ENCODE measurements around the gene ZGPAT.

ZGPAT gene

DNA sequence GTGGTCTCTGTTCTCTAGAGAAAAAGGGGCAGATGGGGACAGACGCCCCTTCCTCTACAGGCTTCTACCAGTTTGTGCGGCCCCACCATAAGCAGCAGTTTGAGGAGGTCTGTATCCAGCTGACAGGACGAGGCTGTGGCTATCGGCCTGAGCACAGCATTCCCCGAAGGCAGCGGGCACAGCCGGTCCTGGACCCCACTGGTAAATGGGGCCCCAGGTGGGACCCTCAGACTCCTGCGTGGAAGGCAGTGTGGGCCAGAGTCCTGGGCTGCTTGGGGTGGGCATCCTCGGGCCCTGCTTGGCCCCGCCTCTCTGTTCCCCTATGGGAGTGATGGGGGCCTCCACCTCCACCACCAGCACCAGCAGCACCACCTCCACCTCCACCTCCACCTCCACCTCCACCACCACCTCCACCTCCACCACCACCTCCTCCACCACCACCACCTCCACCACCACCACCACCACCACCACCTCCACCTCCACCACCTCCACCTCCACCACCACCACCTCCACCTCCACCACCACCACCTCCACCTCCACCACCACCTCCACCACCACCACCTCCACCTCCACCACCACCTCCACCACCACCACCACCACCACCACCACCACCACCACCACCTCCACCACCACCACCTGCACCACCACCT, 14.6 kb upstream of the ZGPAT start:
- DNase-seq, result no peak

- no peak for DNase-seq
Measured at GRCh38 chr20:63693733-63694583, 13.9 kb upstream of the ZGPAT start.

DNA sequence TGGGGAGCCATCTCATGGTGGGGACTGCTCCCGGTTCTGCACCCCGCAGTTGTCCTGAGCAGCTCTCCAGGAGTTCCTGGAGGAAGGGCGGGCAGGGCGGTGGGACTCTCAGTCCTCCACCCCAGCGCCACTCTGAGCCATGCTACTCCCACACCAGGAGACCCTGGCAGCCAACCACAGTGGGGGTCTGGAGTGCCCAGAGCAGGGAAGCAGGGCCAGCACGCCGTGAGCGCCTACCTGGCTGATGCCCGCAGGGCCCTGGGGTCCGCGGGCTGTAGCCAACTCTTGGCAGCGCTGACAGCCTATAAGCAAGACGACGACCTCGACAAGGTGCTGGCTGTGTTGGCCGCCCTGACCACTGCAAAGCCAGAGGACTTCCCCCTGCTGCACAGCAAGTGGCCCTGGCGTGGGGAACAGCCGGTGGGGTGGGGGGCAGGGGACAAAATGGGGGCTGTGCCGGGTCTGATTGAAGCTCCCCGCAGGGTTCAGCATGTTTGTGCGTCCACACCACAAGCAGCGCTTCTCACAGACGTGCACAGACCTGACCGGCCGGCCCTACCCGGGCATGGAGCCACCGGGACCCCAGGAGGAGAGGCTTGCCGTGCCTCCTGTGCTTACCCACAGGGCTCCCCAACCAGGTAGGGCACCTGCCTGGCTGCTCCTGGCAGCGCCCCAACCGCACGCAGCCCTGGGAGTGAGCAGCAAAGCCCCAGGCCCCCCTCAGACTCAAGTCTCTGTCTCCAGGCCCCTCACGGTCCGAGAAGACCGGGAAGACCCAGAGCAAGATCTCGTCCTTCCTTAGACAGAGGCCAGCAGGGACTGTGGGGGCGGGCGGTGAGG, 13.0 kb upstream of the ZGPAT start:
- DNase-seq, result no peak

- no peak for DNase-seq
Measured at GRCh38 chr20:63695424-63696305, 12.2 kb upstream of the ZGPAT start.

DNA sequence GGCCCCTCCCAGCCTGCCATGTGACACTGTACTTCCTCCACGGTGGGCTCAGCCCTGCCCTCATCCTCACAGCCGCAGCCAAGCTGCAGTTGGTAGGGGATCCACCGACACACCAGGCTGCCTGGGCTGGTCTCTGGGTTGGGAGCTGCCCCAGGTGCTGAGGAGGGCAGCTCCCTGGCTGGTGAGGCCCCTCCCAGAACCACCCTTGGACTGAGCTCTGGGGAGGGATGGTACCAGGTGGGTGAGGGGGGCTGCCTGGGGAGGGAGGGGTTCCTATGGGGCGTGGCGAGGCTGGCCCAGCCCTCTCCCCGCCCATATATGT, 11.6 kb upstream of the ZGPAT start:
- peak; percentile 33 for DNase-seq

DNA sequence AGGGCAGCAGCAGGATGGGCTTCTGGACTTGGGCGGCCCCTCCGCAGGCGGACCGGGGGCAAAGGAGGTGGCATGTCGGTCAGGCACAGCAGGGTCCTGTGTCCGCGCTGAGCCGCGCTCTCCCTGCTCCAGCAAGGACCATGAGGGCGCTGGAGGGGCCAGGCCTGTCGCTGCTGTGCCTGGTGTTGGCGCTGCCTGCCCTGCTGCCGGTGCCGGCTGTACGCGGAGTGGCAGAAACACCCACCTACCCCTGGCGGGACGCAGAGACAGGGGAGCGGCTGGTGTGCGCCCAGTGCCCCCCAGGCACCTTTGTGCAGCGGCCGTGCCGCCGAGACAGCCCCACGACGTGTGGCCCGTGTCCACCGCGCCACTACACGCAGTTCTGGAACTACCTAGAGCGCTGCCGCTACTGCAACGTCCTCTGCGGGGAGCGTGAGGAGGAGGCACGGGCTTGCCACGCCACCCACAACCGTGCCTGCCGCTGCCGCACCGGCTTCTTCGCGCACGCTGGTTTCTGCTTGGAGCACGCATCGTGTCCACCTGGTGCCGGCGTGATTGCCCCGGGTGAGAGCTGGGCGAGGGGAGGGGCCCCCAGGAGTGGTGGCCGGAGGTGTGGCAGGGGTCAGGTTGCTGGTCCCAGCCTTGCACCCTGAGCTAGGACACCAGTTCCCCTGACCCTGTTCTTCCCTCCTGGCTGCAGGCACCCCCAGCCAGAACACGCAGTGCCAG, 11.0 kb upstream of the ZGPAT start, which contains the start of gene TNFRSF6B:
Gene TNFRSF6B (plus strand): TSS at position 25 of the 729 bp plus-strand sequence. CDS start 116 bp downstream, at position 141.
- no peak for DNase-seq

DNA sequence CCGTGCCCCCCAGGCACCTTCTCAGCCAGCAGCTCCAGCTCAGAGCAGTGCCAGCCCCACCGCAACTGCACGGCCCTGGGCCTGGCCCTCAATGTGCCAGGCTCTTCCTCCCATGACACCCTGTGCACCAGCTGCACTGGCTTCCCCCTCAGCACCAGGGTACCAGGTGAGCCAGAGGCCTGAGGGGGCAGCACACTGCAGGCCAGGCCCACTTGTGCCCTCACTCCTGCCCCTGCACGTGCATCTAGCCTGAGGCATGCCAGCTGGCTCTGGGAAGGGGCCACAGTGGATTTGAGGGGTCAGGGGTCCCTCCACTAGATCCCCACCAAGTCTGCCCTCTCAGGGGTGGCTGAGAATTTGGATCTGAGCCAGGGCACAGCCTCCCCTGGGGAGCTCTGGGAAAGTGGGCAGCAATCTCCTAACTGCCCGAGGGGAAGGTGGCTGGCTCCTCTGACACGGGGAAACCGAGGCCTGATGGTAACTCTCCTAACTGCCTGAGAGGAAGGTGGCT, 10.4 kb upstream of the ZGPAT start:
- DNase-seq, result no peak

- no peak for DNase-seq
Measured at GRCh38 chr20:63697868-63698545, 9.8 kb upstream of the ZGPAT start.

DNA sequence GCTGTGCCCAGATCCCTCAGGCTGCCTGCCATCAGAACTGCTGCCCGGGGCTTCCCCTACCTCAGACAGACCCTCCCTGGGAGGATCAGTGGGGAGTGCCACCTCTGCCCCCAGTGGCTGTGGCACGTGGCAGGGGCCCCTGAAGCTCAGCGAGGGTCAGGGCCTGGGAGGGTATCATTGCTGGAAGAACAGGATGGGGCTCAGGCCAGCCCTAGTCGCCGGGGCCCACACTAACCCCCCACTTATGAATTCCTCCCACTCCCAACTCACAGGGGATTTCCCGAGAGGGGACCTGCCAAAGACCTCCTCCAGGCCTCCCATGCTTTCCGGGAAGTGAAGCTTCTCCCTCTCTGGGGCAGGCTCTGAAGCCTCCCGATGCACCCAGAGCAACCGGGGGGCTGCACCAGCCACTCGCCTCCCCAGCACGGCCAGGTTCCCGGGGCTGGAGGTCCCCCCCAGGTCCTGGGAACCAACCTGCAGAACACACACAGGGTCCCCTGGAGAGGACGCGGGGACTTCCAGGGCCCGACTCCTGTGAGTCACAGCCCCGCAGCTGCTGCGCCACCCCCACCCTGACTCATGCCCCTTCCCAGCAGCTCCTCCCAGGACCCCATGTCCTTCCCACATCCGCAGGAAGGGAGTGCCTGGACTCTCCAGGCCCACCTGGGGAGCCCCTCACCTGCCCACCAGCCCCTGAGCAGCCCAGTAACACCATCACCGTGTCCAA, 8.9 kb upstream of the ZGPAT start:
- DNase-seq, result no peak

DNA sequence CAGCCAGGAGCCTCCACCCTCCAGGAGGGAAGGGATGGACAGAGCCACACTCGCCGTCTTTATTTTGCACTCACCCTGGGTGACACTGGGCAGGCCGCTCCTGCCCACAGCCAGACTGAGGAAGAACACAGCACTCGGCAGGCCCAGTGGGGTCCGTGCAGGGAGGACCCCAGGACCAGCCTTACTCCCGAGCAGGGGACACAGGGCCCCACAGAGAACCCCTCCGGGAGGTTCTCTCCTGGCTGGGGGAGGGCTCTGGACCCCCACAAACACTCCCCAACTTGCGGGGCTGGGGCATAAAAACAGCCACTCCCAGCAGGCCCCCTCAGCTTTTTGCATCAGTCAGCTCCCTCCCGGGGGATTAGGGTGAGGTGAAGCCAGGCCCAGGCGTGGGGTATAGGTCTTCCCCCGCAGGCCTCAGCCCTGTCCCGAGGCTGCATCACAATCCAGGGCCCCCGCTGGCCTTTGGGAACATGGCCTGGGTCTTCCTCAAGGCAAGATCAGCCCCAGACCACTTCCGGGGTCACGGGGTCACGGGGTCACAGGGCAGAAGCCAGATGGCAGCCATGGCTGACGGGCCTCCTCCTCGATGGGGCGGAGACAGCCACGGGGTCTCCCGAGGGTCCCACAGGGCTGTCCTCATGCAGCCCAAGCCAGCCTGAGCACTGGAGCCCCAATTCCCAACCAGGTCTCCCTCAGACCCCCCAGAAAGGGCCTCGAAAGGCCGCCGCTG, 8.2 kb upstream of the ZGPAT start:
- no peak for DNase-seq

DNA sequence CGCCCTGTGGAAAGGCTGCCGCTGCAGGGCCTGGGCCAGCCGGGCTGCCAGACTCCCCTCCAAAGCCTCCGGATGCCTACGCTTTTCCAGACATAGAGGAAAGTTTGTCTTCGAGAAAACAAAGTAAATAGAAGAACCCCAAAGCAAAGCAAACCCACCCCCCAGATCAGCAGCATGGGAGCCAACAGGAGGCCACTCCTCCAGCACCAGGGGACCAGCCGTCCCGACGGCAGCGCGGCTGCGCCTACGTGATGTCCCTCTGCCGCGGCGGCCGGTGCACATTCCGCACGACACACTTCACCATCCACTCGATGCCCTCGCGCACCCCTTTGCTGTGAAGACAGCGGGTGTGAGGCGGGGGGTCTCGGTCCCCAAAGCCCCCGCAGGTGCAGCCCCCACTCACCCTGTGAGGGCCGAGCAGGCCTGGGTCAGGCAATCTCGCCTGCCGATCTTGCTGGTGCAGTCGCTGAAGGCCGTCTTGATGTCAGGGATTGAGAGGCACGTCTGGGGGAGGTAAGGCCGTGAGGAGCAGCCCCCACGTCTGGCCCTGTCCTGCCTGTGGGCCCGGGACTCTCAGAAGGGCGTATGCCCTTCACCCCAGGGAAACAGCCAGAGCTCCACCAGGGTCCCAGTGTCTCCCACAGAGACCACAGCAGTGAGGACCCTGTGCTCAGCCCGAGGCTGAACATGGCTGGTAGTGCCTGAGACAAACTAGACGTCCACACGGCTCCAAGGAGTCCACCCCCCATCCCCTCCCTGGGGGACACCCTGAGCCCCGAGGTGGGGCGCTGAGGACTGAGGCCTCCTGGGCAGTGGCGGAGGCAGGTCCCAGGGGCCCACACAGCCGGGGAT, 7.4 kb upstream of the ZGPAT start:
- DNase-seq, result no peak

DNA sequence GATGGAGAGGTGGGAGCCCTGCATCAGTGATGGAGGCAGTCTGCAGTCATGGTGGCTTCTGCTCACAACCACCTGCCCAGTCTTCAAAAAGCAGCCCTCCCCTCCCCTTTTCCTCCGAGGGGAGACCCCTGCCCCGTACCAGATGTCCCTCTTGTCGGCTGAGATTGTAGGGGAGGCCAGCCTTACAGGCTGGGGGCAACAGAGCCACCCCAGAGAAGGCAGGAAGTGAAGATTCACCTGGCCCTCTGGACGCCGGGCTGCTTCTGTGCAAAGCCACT, 6.8 kb upstream of the ZGPAT start:
- no peak for DNase-seq

DNA sequence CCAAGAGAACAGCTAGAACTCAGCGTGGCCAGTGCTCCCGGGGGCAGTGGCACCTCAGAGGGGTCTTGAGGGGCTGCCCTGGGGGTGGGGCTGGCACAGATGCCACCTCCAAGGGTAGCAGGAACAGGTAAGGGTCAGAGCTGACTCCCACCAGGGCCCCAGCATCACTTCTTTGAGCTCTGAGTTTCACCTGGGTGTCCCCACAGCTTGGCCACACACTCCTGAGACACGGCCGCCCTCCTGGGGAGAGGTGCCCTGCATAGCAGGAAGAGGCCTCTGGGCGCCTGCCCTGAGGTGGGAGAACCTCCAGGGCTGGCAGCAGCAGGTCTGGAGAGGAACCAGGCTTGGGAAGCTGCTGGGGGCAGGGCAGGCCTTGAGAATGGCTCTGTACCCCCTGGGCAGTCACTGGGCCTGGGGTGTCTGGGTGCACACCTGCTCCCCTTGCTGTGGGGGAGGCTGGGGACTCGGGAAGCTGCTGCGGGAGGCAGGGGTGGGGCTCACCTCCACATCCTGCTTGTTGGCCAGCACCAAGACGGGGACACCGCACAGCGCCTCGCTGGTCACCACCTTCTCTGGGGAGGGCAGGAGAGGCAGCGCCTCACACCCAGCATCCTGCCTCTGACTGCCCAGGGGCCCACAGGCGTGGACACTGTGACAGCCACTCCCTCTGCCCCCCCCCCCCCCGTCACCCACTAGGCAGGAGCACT, 6.4 kb upstream of the ZGPAT start:
- DNase-seq, result no peak

GRCh38 chr20:63702036-63702665, 5.7 kb upstream of the ZGPAT start:
- no peak for DNase-seq

DNA sequence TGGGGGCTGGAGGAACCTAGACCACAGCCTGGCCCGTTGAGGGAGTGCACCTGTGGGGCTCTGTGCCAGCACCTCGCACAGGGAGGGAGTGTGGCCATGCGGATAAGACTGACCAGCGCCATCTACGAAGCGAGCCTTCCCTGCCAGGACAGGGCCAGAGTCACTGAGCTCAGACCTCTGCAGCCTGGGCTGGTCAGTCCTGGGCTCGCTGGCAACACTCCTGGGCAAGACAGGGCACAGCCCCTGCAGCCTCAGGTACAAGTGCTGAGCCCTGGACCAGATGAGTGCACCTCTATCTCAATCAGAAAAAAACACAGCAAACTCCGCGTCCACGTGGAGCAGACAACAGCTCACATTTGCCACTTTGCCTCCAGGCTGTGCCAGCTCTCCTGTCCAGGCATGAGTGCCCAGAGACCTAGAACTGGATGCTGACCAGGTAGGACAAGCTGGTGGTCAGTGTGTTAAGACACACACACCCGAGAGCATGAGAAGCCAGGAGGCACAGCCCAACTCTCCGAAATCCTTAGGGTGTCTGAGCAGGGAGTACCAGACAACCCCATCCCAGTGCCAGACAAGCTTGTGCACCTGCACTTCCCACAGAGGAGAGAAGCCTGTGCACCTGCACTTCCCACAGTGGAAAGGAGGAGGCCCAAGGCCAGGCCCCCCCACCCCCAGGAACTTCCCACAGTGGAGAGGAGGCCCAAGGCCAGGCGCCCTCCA, 4.9 kb upstream of the ZGPAT start:
- no peak for DNase-seq

DNA sequence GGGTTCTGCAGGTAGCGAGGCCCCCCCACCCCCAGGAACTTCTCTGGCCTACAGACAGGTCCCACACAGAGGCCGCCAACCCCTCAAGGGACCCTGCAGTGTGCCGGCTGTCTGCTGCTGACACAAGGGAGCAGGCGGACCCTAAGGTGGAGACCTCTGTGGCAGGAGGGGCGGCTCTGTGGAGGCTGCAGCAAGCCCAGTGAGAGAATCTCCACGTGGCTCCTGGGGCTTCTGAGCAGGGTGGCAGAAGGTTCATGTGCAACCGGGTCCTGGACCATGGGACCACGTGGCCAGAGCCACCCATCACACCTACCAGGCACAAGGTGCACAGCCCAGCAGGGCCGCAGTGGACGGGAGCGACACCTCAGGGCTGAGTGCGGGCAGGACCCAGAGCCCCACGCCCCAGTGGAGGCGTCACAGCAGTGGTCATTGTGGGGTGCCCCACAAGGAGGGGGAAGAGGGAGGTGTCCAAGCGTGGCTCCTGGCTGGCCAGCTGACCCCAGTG, 4.3 kb upstream of the ZGPAT start:
- no peak for DNase-seq
